GM12875 (cell line): ENCODE results near the gene ANKRD34C.

Experiments
- H3K4me3 ChIP-seq: one replicate; pipeline ENCODE4 v1.5.1; 2011; ENCODE audit warnings: low read depth, low read length, control low read depth
- TF ChIP-seq, protein P1 (sequence below): IDR thresholded peaks from 2 replicates; pipeline ENCODE4 v1.5.1; 2011; ENCODE audit warnings: low read depth, mild to moderate bottlenecking, control low read depth, inconsistent platforms, low read length, moderate library complexity, borderline replicate concordance; ENCODE audit not compliant: insufficient read depth

The ANKRD34C gene

GRCh38 chr15:79261836-79262235, 20.7 kb upstream of the ANKRD34C start:
- TF ChIP-seq, protein P1, sequence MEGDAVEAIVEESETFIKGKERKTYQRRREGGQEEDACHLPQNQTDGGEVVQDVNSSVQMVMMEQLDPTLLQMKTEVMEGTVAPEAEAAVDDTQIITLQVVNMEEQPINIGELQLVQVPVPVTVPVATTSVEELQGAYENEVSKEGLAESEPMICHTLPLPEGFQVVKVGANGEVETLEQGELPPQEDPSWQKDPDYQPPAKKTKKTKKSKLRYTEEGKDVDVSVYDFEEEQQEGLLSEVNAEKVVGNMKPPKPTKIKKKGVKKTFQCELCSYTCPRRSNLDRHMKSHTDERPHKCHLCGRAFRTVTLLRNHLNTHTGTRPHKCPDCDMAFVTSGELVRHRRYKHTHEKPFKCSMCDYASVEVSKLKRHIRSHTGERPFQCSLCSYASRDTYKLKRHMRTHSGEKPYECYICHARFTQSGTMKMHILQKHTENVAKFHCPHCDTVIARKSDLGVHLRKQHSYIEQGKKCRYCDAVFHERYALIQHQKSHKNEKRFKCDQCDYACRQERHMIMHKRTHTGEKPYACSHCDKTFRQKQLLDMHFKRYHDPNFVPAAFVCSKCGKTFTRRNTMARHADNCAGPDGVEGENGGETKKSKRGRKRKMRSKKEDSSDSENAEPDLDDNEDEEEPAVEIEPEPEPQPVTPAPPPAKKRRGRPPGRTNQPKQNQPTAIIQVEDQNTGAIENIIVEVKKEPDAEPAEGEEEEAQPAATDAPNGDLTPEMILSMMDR = no peak
- H3K4me3 ChIP-seq = no peak overlapping the region

DNA sequence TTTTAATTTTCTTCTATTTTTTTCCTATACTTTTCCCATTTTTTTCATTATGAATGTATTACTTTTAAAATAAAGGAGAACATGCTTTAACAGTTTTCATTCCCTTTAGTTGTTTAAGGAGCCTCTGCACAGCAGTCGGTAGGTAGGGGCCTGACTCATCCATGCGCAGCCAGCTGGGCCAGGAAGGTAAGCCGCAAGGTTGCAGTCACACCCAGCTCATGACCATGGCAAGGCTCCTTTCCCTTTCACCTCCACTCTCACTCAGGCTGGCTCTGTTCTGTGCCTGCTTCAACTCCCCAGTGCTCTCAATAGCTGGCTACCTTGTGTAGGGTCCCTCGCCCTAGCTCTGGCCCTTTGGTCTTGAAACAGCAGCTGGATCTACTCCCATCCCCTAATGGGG, 17.4 kb upstream of the ANKRD34C start:
- H3K4me3 ChIP-seq = no peak overlapping the region
- TF ChIP-seq, protein P1 = no peak

DNA sequence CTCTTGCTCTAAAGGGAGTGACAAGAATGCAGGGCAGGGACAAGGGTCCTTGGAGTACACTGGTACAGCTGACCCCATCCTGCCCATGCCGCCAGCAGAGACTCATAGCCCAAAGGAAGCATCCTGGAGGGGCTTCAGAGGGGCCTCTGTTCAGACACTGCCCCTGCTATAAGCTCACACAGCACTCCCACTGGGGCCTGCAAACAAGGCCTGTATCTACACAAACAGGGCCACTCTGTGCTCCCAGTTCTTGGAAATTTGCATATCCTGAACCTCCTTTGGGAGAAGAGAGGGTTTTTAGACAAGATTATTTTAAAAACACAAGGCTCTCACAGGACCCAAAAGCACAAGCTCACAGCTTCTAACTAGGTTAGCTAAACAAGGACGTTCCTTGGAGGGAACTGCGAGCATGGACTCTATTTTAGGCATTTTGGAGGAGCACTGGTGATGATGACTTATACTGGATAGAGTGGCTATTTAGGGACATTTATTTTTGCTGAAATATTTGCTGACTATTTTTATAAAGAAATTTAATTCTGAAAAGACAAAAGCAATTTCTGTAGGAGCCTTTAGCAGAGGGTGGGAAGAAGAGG, 16.4 kb upstream of the ANKRD34C start:
- TF ChIP-seq, protein P1 = no peak
- H3K4me3 ChIP-seq = no peak overlapping the region

DNA sequence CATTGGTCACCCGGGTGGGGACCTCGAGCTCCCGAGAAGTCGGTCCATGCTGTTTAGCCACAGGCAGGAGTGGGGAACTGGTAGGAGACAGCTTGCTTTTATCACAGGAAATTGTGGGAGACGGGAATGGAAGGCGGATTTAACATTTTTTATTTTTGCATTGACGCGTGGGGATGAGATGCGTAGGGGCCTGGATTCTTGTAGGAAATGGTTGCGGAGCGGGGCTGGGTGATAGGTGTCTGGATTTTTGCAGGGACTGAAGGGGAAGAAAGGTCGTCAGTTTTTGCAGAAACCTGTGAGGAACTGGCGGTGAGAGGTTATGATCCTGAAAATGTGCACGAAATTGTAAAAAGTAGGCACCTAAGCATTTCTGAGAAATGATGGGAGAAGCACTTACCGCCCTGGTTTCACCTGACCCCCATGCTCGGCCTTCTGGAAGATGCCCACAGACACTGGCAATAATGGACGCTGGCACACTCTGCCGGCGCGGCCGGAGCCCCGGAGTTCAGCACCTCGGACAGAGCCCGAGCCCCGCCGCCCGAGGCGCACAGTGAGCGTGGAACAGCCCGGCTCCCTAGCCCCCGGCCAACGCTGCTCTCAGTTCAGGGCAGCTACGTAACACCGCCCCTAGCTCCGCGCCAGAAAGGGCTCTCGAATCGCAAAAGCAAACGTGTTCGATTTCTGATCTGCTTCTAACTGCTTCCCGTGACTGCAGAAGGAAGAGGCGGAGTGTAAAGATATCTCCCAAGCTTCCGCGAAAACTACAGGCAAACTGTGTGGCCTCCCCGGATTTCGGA, 928 bp downstream of the ANKRD34C start:
- H3K4me3 ChIP-seq = no peak overlapping the region
- TF ChIP-seq, protein P1 = no peak

- H3K4me3 ChIP-seq = no peak overlapping the region
- TF ChIP-seq, protein P1 = no peak
These were observed 8.2 kb downstream of the ANKRD34C start for GRCh38 chr15:79290642-79291275.

GRCh38 chr15:79292011-79292410, 9.5 kb downstream of the ANKRD34C start:
- no peak overlapping the region for H3K4me3 ChIP-seq
- TF ChIP-seq, protein P1 = no peak
